H9 (cell line): ENCODE data around the gene FGFBP3. TPM values are rescaled to one million over a fixed set of nuclear protein-coding genes. Genes with fewer than 3 reads are reported as not detected.
"Not testable (repeated sequence)": the region's sequence is repeated elsewhere in the genome, so short reads cannot be mapped to it uniquely, and the experiment has no call there.

Experiments
- DNase-seq: peaks from one replicate; pipeline ENCODE4 v3.0.0-alpha.2; 2017
- H2AFZ ChIP-seq: one replicate; pipeline ENCODE4 v1.6.1; 2013; ENCODE audit warnings: mild to moderate bottlenecking, low read length, control low read depth, moderate library complexity
- H2AK5ac ChIP-seq: 2 replicates; pipeline ENCODE4 v1.6.1; 2013; ENCODE audit warnings: low read length, control low read depth, mixed read lengths; ENCODE audit not compliant: insufficient read length
- H2BK120ac ChIP-seq: one replicate; pipeline ENCODE4 v1.6.1; 2013; ENCODE audit warnings: low read depth, mild to moderate bottlenecking, low read length, control low read depth, inconsistent platforms; ENCODE audit not compliant: poor library complexity, severe bottlenecking
- H2BK12ac ChIP-seq: 2 replicates; pipeline ENCODE4 v1.6.1; 2013; ENCODE audit warnings: low read length, control low read depth, mixed read lengths, low read depth; ENCODE audit not compliant: insufficient read length
- H2BK15ac ChIP-seq: 2 replicates; pipeline ENCODE4 v1.6.1; 2013; ENCODE audit warnings: low read depth, low read length, control low read depth
- H2BK20ac ChIP-seq: one replicate; pipeline ENCODE4 v1.6.1; 2013; ENCODE audit warnings: low read depth, mild to moderate bottlenecking, low read length, control low read depth, inconsistent platforms; ENCODE audit not compliant: poor library complexity, severe bottlenecking
- H2BK5ac ChIP-seq: 2 replicates; pipeline ENCODE4 v1.6.1; 2013; ENCODE audit warnings: low read length, control low read depth, mixed read lengths; ENCODE audit not compliant: insufficient read length
- H3K14ac ChIP-seq: 2 replicates; pipeline ENCODE4 v1.6.1; 2013; ENCODE audit warnings: low read length, control low read depth; ENCODE audit not compliant: insufficient read depth
- H3K18ac ChIP-seq: 2 replicates; pipeline ENCODE4 v1.6.1; 2013; ENCODE audit warnings: low read depth, mild to moderate bottlenecking, mixed read lengths, low read length, control low read depth; ENCODE audit not compliant: insufficient read length
- H3K23ac ChIP-seq: 2 replicates; pipeline ENCODE4 v1.6.1; 2013; ENCODE audit warnings: low read length, control low read depth, mixed read lengths, low read depth; ENCODE audit not compliant: insufficient read length
- H3K23me2 ChIP-seq: 2 replicates; pipeline ENCODE4 v1.6.1; 2013; ENCODE audit warnings: low read depth, mild to moderate bottlenecking, mixed read lengths, low read length, control low read depth; ENCODE audit not compliant: insufficient read length, poor library complexity, severe bottlenecking
- H3K27ac ChIP-seq: 2 replicates; pipeline ENCODE4 v1.5.1; 2013; ENCODE audit warnings: low read length, control low read depth, mixed read lengths, low read depth; ENCODE audit not compliant: insufficient read length
- H3K27me3 ChIP-seq: 2 replicates; pipeline ENCODE4 v1.6.1; 2013; ENCODE audit warnings: low read length, control low read depth, inconsistent platforms; ENCODE audit not compliant: insufficient read depth
- H3K4ac ChIP-seq: 2 replicates; pipeline ENCODE4 v1.6.1; 2013; ENCODE audit warnings: low read depth, mild to moderate bottlenecking, control low read depth, inconsistent platforms, low read length, moderate library complexity
- H3K4me1 ChIP-seq: 2 replicates; pipeline ENCODE4 v1.6.1; 2013; ENCODE audit warnings: low read length, control low read depth, inconsistent platforms; ENCODE audit not compliant: insufficient read depth
- H3K4me2 ChIP-seq: 2 replicates; pipeline ENCODE4 v1.6.1; 2013; ENCODE audit warnings: low read length, control low read depth, mixed read lengths; ENCODE audit not compliant: insufficient read length, insufficient read depth
- H3K56ac ChIP-seq: 2 replicates; pipeline ENCODE4 v1.6.1; 2013; ENCODE audit warnings: low read depth, mild to moderate bottlenecking, mixed read lengths, low read length, control low read depth; ENCODE audit not compliant: insufficient read length
- H3K79me1 ChIP-seq: 2 replicates; pipeline ENCODE4 v1.6.1; 2013; ENCODE audit warnings: low read depth, mild to moderate bottlenecking, moderate library complexity, low read length, control low read depth, inconsistent platforms; ENCODE audit not compliant: insufficient read depth, poor library complexity, severe bottlenecking
- H3K79me2 ChIP-seq: 2 replicates; pipeline ENCODE4 v1.6.1; 2013; ENCODE audit warnings: low read length, control low read depth, inconsistent platforms; ENCODE audit not compliant: insufficient read depth
- H3K9ac ChIP-seq: 2 replicates; pipeline ENCODE4 v1.6.1; 2013; ENCODE audit warnings: low read length, control low read depth, mixed read lengths; ENCODE audit not compliant: insufficient read length; ENCODE audit errors: extremely low read depth
- H3K9me3 ChIP-seq: one replicate; pipeline ENCODE4 v1.6.1; 2013; ENCODE audit warnings: low read depth, low read length, inconsistent platforms; ENCODE audit not compliant: control insufficient read depth
- H3T11ph ChIP-seq: one replicate; pipeline ENCODE4 v1.6.1; 2013; ENCODE audit warnings: mild to moderate bottlenecking, low read length, control low read depth, inconsistent platforms
- H4K20me1 ChIP-seq: one replicate; pipeline ENCODE4 v1.6.1; 2013; ENCODE audit not compliant: control insufficient read depth, insufficient read length, insufficient read depth
- H4K5ac ChIP-seq: 2 replicates; pipeline ENCODE4 v1.6.1; 2013; ENCODE audit warnings: low read depth, mild to moderate bottlenecking, mixed read lengths, low read length, control low read depth; ENCODE audit not compliant: insufficient read length
- H4K8ac ChIP-seq: replicated peaks from 2 replicates; pipeline ENCODE4 v1.6.1; 2013; ENCODE audit warnings: low read length, control low read depth, mixed read lengths, low read depth; ENCODE audit not compliant: insufficient read length
- H4K91ac ChIP-seq: 2 replicates; pipeline ENCODE4 v1.6.1; 2013; ENCODE audit warnings: low read depth, mild to moderate bottlenecking, moderate library complexity, mixed read lengths, low read length, control low read depth; ENCODE audit not compliant: insufficient read length
- H3K27ac Mint-ChIP-seq, 3 experiments: 2 replicates in 2 of 3; 3 replicates in 1 of 3; pipeline ENCODE4 v1.8.0; 2020 to 2021; ENCODE audit warnings: mixed read lengths in 3 of 3, mild to moderate bottlenecking in 1 of 3, moderate library complexity in 1 of 3
- H3K27me3 Mint-ChIP-seq: 2 replicates; pipeline ENCODE4 v1.8.0; 2021; ENCODE audit warnings: low read depth, mild to moderate bottlenecking, moderate library complexity, mixed read lengths
- H3K36me3 Mint-ChIP-seq, 3 experiments: 2 replicates in 2 of 3; 3 replicates in 1 of 3; pipeline ENCODE4 v1.8.0; 2020 to 2021; ENCODE audit warnings: low read depth in 3 of 3, mixed read lengths in 3 of 3; ENCODE audit not compliant: insufficient read depth in 1 of 3
- H3K4me1 Mint-ChIP-seq, 2 experiments: 2 replicates each; pipeline ENCODE4 v1.8.0; 2020; ENCODE audit warnings: mixed read lengths in 2 of 2
- H3K4me3 Mint-ChIP-seq, 2 experiments: 2 replicates in 1 of 2; 3 replicates in 1 of 2; pipeline ENCODE4 v1.8.0; 2020 to 2021; ENCODE audit warnings: mild to moderate bottlenecking in 2 of 2, mixed read lengths in 2 of 2, moderate library complexity in 1 of 2
- H3K9me3 Mint-ChIP-seq, 2 experiments: 2 replicates in 1 of 2; 3 replicates in 1 of 2; pipeline ENCODE4 v1.8.0; 2020; ENCODE audit warnings: mild to moderate bottlenecking in 2 of 2, mixed read lengths in 2 of 2, moderate library complexity in 1 of 2
- WGBS: extraction: QIAGEN DNeasy Blood & Tissue Kit; methylation state at CpG from one replicate; pipeline ENCODE4 v1.1.7; 2013; ENCODE audit warnings: missing lambda C conversion rate, low lambda C conversion rate, mixed read lengths; ENCODE audit not compliant: insufficient read length; ENCODE audit errors: extremely low coverage; 5-methylcytosine and 5-hydroxymethylcytosine counted together
- total RNA-seq: library from RNA; stranded (reverse); gene quantifications from 2 replicates; pipeline ENCODE4 v1.2.1, GENCODE V29; 2021
- TF ChIP-seq, protein P1 (sequence below): fragments of 200-600 bp; sonication (generic); conservative IDR thresholded peaks from 3 replicates; pipeline ENCODE4 v1.8.0; 2021; ENCODE audit warnings: antibody characterized with exemption, mild to moderate bottlenecking

The FGFBP3 gene
- total RNA-seq, 1 experiment from 2014 or later = 49.3 TPM

DNA sequence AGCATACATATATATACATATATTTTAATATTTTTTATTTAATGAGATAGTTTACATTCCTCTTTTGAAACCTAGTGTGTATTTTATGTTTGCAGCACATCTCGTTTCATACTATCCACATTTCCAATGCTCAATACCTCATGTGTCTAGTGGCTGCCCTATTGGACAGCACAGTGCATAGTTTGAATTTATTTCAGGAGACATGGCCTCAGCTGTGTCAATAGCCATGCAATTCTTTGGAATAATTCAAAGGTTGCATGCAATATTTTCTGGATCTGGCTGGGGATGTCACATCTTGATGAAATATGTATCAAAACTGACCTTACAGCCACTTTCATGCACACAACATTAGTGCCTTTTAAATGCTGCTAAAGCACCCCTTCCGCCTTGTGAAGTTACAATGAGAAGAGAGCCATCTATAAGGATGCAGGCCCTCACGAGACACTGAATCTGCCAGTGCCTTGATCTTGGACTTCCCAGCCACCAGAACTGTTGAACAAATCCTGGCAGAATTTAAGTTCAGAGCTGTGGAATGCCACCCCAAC lies 13.0 kb downstream of the FGFBP3 start:
- Histone ChIP-seq H4K20me1 (no peaks in the 10 kb centered on the region), H2AFZ (no peak overlapping the region), H2BK15ac (no peak overlapping the region), H3K9ac (no peak overlapping the region), H3K23ac (no peak overlapping the region), H4K8ac (no peak overlapping the region), H3T11ph (no peak overlapping the region), H3K14ac (no peak overlapping the region), H2BK120ac (no peak overlapping the region), H4K91ac (no peak overlapping the region), H3K79me2 (no peaks in the 10 kb centered on the region), H3K27ac (no peak overlapping the region), H2BK20ac (no peak overlapping the region), H3K4me1 (no peaks in the 10 kb centered on the region), H2BK12ac (no peak overlapping the region), H3K4ac (no peak overlapping the region), H3K9me3 (no peaks in the 10 kb centered on the region), H3K27me3 (no peaks in the 10 kb centered on the region), H3K56ac (no peak overlapping the region), H3K18ac (no peak overlapping the region), H3K23me2 (no peaks in the 10 kb centered on the region), H2BK5ac (no peak overlapping the region), H3K79me1 (no peaks in the 10 kb centered on the region), H4K5ac (no peak overlapping the region), H3K4me2 (no peak overlapping the region), H2AK5ac (no peak overlapping the region)
- Mint-ChIP-seq H3K27me3 (no peaks in the 10 kb centered on the region), H3K9me3 (peaks cover 11 to 15% of the 10 kb centered on the region in 2 experiments), H3K36me3 (peaks cover 0 to 15% (median 13%) of the 10 kb centered on the region in 3 experiments; a peak in 5 of 7 replicates), H3K4me1 (peaks cover 17 to 21% of the 10 kb centered on the region in 2 experiments), H3K4me3 (no peak overlapping the region; a peak in 1 of 5 replicates), H3K27ac (peak overlapping the region in 1 of 3 experiments; percentile 65; a peak in 1 of 7 replicates)
- no peak for DNase-seq
- WGBS = no CpG with 5 or more reads among the region's 3 CpGs
- TF ChIP-seq, protein P1, sequence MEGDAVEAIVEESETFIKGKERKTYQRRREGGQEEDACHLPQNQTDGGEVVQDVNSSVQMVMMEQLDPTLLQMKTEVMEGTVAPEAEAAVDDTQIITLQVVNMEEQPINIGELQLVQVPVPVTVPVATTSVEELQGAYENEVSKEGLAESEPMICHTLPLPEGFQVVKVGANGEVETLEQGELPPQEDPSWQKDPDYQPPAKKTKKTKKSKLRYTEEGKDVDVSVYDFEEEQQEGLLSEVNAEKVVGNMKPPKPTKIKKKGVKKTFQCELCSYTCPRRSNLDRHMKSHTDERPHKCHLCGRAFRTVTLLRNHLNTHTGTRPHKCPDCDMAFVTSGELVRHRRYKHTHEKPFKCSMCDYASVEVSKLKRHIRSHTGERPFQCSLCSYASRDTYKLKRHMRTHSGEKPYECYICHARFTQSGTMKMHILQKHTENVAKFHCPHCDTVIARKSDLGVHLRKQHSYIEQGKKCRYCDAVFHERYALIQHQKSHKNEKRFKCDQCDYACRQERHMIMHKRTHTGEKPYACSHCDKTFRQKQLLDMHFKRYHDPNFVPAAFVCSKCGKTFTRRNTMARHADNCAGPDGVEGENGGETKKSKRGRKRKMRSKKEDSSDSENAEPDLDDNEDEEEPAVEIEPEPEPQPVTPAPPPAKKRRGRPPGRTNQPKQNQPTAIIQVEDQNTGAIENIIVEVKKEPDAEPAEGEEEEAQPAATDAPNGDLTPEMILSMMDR = no peak

DNA sequence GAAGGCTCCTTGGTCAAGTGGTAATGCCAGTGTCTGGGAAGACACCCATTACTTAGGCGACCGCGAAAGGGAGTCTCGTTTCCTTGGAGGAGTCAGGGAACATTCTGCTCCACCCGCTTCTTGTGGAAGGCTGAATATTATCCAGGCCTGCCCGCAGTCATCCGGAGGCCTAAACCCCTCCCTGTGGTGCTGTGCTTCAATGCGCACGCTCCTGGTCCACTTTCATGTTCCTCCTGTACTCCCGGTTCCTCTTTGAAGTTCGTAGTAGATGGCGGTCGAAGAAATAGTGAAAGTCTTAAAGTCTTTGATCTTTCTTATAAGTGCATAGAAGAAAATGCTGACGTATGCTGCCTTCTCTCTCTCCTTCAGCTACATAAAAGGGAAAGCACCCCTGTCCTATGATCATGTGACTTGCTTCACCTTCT lies 15.0 kb downstream of the FGFBP3 start:
- peaks cover 24 to 29% of the 10 kb centered on the region in 2 experiments for H3K4me1 Mint-ChIP-seq
- not testable (repeated sequence) for H3K14ac ChIP-seq, H3K79me2 ChIP-seq, H3K23me2 ChIP-seq, H3K27ac Mint-ChIP-seq, H3K4me3 Mint-ChIP-seq, H3K56ac ChIP-seq, H4K91ac ChIP-seq, H3K27me3 ChIP-seq, H3K4me1 ChIP-seq, H2BK12ac ChIP-seq, H3K9me3 ChIP-seq, H3K27me3 Mint-ChIP-seq, H3K4ac ChIP-seq, H4K5ac ChIP-seq, H4K8ac ChIP-seq, H4K20me1 ChIP-seq, H2BK15ac ChIP-seq, H2AK5ac ChIP-seq, H3T11ph ChIP-seq, H3K23ac ChIP-seq, H2BK20ac ChIP-seq, H2BK120ac ChIP-seq, DNase-seq, H3K18ac ChIP-seq, H3K79me1 ChIP-seq, H3K9ac ChIP-seq, H3K27ac ChIP-seq, H2BK5ac ChIP-seq, H2AFZ ChIP-seq, H3K4me2 ChIP-seq
- H3K36me3 Mint-ChIP-seq = peaks cover 0 to 16% (median 10%) of the 10 kb centered on the region in 3 experiments; a peak in 5 of 7 replicates
- peaks cover 11 to 15% of the 10 kb centered on the region in 2 experiments for H3K9me3 Mint-ChIP-seq
- WGBS = no CpG with 5 or more reads among the region's 14 CpGs
